ACC112 (cell line): ENCODE data around the gene TAAR6.
"Not testable (repeated sequence)": the region's sequence is repeated elsewhere in the genome, so short reads cannot be mapped to it uniquely, and the experiment has no call there.

ENCODE experiments used
- H2AFZ ChIP-seq: fragments of 200-600 bp; sonication (generic); one replicate; pipeline ENCODE4 v1.6.0; 2017; ENCODE audit warnings: antibody characterized with exemption, low read length; ENCODE audit not compliant: unreplicated experiment
- H3K27ac ChIP-seq: fragments of 200-600 bp; sonication (generic); 2 replicates; pipeline ENCODE4 v1.5.1; 2014; ENCODE audit warnings: low read depth, mild to moderate bottlenecking, antibody characterized with exemption, low read length, moderate library complexity
- H3K27me3 ChIP-seq: fragments of 200-600 bp; sonication (generic); 2 replicates; pipeline ENCODE4 v1.6.1; 2014; ENCODE audit warnings: mild to moderate bottlenecking, antibody characterized with exemption, low read length, moderate library complexity, mixed read lengths; ENCODE audit not compliant: insufficient read depth
- H3K36me3 ChIP-seq: fragments of 200-600 bp; sonication (generic); 2 replicates; pipeline ENCODE4 v1.6.1; 2016; ENCODE audit warnings: mild to moderate bottlenecking, antibody characterized with exemption, low read length, moderate library complexity, mixed read lengths; ENCODE audit not compliant: insufficient read depth
- H3K4me1 ChIP-seq: fragments of 200-600 bp; sonication (generic); one replicate; pipeline ENCODE4 v1.6.1; 2016; ENCODE audit warnings: low read length, mixed read lengths; ENCODE audit not compliant: insufficient read depth, unreplicated experiment, control insufficient read depth
- H3K4me3 ChIP-seq: fragments of 200-600 bp; sonication (generic); 2 replicates; pipeline ENCODE4 v1.5.1; 2014; ENCODE audit warnings: mild to moderate bottlenecking, low read depth, low read length
- H3K79me2 ChIP-seq: fragments of 200-600 bp; sonication (generic); one replicate; pipeline ENCODE4 v1.6.0; 2016; ENCODE audit warnings: low read length; ENCODE audit not compliant: control insufficient read depth, unreplicated experiment, insufficient read depth

Gene TAAR6

DNA sequence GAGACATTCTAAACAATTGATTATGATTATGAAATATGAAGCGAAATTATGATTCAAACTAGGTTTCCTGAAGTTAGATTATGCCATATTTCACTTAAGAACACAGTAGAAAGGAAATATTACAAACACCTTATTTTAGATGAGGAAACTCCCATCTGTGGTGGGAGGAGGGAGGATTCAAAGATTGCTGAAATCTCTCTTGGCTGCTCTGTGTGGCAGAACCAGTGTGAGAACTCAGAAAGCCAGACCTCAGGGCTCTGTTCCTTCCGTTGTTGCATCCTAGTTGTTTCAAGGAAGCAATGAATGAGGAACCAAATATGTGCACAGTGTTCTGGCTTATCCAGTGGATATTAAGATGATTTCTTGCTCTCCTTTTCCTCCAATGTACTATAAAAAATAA, 17.3 kb downstream of the TAAR6 start:
- Histone ChIP-seq H3K79me2 (no peaks in the 10 kb centered on the region), H3K36me3 (no peaks in the 10 kb centered on the region), H3K27me3 (peaks cover 69% of the 10 kb centered on the region), H2AFZ (no peak overlapping the region), H3K27ac (no peak overlapping the region), H3K4me1 (no peaks in the 10 kb centered on the region), H3K4me3 (no peak overlapping the region)

DNA sequence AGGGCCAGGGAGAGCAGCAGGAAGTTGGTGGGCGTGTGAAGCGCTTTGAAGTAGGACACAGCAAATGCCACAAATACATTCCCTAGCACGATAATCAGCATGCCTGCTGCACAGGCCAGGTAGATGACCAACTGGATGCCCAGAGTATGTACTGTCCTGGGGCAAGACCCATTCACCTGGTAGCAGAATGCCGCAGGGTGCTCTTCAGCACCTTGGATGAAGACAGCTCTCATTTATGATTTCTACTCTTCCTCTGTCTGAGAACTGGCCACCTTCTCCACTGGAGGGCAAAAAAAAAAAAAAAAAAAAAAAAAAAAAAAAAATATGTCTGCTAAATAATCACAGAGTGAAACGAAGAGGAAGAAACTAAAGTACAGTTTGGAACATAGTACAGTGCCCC, 19.3 kb downstream of the TAAR6 start, which contains the start of gene TAAR5:
Gene TAAR5 (minus strand): TSS at position 288 of the 400 bp plus-strand sequence. CDS start 55 bp downstream, at position 233.
- Histone ChIP-seq H3K4me1 (no peaks in the 10 kb centered on the region), H3K27ac (no peak within 1 kb of the TSS), H3K27me3 (peaks cover 69% of the 10 kb centered on the region), H3K36me3 (no peaks in the 10 kb centered on the region), H3K4me3 (no peak within 1 kb of the TSS), H2AFZ (no peak within 1 kb of the TSS), H3K79me2 (no peaks in the 10 kb centered on the region)

DNA sequence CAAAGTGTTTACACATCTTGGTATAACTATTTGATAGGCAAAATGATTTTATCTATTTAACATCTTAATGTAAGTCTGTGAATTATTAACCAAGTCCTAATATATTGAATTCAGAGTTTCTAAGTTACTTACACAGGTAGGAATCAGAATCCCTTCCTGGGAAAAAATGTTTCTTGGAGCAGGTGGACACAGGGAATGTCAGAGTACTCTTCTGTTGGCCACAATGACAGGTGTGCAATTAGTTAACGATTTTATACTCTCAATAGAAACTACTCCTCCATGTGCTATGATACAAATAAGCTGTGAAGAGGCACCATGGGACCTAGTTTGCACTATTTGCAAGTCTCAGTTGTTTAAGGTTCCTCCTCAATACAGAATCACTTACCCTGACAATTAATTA, 20.2 kb downstream of the TAAR6 start:
- Histone ChIP-seq H3K79me2 (no peaks in the 10 kb centered on the region), H2AFZ (no peak overlapping the region), H3K27ac (no peak overlapping the region), H3K4me3 (no peak overlapping the region), H3K27me3 (peaks cover 70% of the 10 kb centered on the region), H3K4me1 (no peaks in the 10 kb centered on the region), H3K36me3 (no peaks in the 10 kb centered on the region)

DNA sequence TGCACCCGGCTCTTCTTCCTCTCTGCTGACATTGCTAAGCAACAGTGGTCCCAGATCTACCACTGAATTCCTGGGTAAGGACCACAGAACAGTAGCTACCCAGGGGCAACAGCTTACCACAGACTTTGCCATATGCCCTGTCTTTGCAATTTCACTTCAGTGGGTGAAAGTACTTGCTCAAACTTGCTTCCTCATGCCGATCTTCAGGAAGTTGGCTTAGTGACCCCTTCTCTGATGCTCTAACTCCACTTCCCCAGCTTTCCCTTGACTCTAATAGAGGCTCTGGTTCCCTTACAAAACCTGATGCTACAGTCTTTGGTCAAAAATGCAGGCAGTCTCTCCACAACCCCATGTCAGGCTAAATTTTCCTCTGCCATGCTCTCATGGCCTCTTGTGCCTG, 22.7 kb downstream of the TAAR6 start:
- Histone ChIP-seq H3K79me2 (no peaks in the 10 kb centered on the region), H3K27ac (no peak overlapping the region), H2AFZ (no peak overlapping the region), H3K4me1 (no peaks in the 10 kb centered on the region), H3K4me3 (no peak overlapping the region), H3K36me3 (no peaks in the 10 kb centered on the region), H3K27me3 (peaks cover 80% of the 10 kb centered on the region)

DNA sequence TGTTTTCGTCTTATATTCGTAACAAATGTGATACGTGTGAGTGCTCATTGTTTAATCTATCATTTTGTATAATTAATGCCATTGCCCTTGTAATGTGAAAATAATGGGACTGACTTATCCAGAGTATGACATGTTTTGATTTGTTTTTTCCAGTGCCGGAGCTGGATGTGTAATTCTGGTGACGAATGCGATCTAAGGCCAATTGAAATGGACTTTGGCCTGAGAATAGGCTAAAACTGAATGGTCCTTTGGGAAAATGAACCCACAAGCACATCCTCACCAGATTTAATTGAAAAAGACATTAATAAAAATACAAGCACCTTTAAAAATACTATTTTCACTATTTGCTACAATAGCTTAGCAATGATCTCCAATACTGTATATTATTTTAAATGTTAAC, 26.1 kb downstream of the TAAR6 start:
- Histone ChIP-seq H3K27me3 (peaks cover 82% of the 10 kb centered on the region), H3K36me3 (no peaks in the 10 kb centered on the region), H3K4me1 (no peaks in the 10 kb centered on the region), H2AFZ (no peak overlapping the region), H3K27ac (no peak overlapping the region), H3K4me3 (no peak overlapping the region), H3K79me2 (no peaks in the 10 kb centered on the region)

DNA sequence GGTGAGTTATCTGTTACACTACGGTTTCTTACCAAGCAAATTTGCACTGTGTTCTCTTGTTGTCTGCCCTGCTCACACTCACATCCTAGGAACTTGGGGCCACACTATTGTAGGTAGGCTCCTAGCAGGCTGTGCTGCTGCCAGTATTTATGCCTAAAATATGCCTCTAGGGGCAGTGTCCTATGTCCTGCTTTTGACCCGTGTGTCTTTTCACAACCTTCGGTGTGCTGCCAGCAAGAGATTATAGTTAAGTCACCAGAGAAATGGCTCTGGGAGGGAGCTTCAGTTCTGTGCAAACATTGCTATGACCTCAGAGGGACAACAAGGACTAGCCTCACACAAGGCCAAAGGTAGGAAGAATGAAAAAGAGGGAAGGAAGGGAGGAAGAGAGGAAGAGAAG, 28.4 kb downstream of the TAAR6 start:
- H3K27ac ChIP-seq, result no peak overlapping the region
- no peak overlapping the region for H3K4me3 ChIP-seq
- H2AFZ ChIP-seq, result no peak overlapping the region
- peaks cover 60% of the 10 kb centered on the region for H3K27me3 ChIP-seq
- no peaks in the 10 kb centered on the region for H3K36me3 ChIP-seq
- no peaks in the 10 kb centered on the region for H3K4me1 ChIP-seq
- no peaks in the 10 kb centered on the region for H3K79me2 ChIP-seq

DNA sequence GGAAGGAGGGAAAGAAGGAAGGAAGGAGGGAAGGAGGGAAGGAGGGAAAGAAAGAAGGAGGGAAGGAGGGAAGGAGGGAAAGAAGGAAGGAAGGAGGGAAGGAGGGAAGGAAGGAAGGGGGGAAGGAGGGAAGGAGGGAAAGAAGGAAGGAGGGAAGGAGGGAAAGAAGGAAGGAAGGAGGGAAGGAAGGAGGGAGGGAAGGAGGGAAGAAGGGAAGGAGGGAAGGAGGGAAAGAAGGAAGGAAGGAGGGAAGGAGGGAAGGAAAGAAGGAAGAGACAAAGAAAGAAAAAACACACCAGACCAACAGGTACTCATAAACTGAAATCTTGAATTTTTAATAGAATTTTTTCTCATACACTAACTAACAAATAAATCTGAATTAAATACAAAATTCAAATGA, 30.8 kb downstream of the TAAR6 start:
- H3K4me1 ChIP-seq, H3K79me2 ChIP-seq, H3K36me3 ChIP-seq, H3K4me3 ChIP-seq, H3K27ac ChIP-seq, H2AFZ ChIP-seq: not testable (repeated sequence)
- H3K27me3 ChIP-seq, result peaks cover 50% of the 10 kb centered on the region

DNA sequence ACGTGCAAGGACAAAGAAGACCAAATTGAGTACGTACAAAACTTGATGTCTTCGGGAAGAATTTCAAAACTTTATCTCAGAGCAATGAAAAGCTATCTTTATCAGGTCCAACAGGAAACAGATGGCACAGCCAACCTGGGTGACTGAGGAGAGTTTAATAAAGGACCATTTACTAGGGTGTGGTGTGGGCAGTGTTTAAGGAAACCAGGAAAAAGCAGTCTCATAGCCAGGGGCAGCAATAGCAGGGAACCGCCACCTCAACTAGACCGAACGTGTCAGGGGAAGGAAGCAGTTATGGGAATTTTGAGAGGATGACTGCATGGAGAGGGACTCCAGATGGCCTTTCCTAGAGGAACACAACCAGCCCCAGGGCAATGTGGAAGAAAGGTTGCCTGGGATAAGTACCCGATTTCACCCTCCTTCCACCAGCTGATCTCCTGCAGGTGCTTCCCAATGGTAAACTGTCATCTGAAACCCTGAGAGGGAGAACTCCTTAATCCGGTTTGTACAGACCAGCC, 34.6 kb downstream of the TAAR6 start:
- no peaks in the 10 kb centered on the region for H3K4me1 ChIP-seq
- H3K27me3 ChIP-seq, result peaks cover 25% of the 10 kb centered on the region
- no peaks in the 10 kb centered on the region for H3K36me3 ChIP-seq
- H3K79me2 ChIP-seq, result no peaks in the 10 kb centered on the region
- no peak overlapping the region for H3K4me3 ChIP-seq
- H2AFZ ChIP-seq, result no peak overlapping the region
- H3K27ac ChIP-seq, result no peak overlapping the region

DNA sequence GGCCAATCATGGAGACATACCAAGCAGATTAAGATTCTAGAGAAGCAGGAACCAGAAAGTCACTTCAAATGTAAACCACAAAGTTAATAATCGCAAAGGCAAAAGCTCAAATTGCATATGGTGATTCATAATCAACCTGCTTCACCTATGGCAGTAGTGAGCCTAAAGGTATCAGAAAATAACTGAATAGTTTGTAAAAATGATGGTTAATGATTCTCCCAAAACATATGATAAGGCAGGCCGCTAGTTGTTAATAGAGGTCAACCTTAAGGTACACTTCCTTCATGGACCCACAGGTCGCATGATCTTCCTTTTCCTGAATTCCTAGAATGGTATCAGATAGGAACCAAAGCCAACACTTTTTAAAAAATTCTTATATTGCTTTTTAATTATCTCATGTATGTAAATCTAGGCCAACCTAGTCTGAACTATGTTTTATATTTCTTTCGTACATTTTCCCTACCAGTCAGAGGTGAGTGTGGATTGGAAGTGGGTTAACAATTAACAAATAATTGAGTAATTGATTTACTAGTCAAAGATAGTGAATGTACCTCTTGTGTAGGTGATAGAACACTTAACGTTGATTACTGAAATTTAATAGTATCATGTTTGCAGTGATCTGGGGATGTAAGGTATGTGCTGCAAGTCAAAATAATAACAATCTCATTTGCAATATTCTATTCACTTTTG, 37.6 kb downstream of the TAAR6 start:
- Histone ChIP-seq H3K27me3 (peaks cover 19% of the 10 kb centered on the region), H3K36me3 (no peaks in the 10 kb centered on the region), H3K4me1 (no peaks in the 10 kb centered on the region), H3K27ac (no peak overlapping the region), H3K4me3 (no peak overlapping the region), H3K79me2 (no peaks in the 10 kb centered on the region), H2AFZ (no peak overlapping the region)

DNA sequence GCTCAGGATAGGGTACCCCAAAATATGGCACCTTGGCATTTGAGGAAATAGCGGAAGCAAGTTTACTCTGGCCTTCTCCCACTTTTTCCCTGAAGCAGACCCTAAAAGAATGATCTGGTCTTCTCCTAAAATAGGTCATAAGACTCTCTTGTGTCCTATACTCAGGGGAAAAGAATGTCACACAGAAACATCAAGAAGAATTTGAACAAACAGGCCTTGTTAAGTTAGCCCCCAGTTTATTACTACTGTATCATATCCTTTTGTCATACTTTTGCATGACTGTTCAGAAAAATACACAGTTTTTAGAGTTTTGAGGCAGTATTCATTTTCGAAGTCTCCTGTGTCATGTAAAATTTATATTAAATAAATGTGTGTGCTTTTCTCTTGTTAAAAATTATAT, 41.5 kb downstream of the TAAR6 start:
- Histone ChIP-seq H2AFZ (no peak overlapping the region), H3K79me2 (no peaks in the 10 kb centered on the region), H3K27ac (no peak overlapping the region), H3K4me3 (no peak overlapping the region), H3K36me3 (no peaks in the 10 kb centered on the region), H3K4me1 (no peaks in the 10 kb centered on the region), H3K27me3 (peaks cover 18% of the 10 kb centered on the region)

DNA sequence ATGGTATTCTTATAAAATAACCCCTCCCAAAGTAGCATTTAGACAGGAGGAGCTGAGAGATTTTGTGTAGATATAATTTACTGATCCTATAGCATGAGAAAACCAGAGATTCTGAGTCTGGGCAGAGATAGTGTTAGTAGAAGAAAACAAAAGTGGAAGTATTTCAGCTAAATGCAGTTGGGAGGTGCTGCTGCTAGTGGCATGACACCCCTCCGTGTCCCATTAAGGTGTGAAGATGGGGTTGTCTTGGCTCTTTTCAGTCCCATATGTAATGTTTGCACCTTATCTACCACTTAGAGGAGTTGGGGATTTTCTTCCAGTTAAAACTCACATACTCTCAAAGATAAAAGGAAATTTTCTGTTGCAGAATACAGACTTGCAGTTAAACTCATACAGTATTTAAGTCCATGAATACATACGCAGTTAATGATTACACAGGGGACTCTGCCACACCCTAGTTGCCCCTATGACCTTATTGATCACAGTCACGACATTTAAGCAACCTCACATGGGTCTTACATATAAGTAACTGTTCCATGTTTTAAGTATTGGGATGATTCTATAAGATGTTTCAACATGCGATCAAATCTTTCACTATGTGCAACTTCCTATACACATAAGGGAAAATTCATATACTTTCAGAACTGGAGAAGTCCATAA, 42.5 kb downstream of the TAAR6 start:
- Histone ChIP-seq H2AFZ (no peak overlapping the region), H3K4me3 (no peak overlapping the region), H3K36me3 (no peaks in the 10 kb centered on the region), H3K79me2 (no peaks in the 10 kb centered on the region), H3K27ac (no peak overlapping the region), H3K4me1 (no peaks in the 10 kb centered on the region), H3K27me3 (peaks cover 27% of the 10 kb centered on the region)
